ENCODE data around the gene KRTAP10-5. TPM values are rescaled to one million over a fixed set of nuclear protein-coding genes. Genes with fewer than 3 reads are reported as not detected.

KRTAP10-5 gene
- total RNA-seq, 3 donors from 2014 or later (not counting 1 experiment from before 2014, with no cell fraction given), result not detected

DNA sequence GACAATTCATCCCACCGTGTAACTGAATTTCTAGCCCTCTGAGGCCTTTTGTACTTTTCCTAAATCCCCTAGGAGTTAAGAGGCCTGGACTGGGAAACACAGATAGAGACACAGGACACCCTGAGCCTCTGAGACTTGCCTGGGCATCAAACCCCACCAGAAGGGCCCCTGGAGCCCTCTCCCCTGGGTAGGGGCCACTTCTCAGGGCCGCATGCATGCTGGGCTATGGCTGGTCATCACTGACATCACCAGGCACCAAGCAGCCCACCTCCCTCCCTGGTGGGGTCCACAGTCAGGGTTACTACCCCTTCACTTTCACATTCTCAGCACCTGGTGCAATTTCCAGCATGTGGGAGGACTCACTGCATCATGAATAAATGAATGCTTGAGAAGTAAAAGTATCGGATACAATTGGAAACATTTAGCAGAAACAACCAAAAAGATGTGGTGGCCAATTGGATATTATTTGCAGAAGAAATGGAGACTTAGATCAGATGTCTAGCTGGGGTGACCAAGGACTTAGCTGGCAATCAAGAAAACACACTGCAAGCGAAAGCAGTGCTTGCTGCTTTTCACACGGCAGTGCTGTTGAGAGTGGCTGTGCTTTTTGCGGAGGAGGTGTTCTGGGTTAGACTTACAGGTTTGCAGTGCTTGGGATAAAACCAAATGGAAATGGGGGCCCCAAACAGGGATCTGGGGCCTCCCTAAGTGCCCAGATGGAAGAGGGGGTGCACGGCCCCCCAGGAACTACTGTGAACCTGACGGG, 19.0 kb upstream of the KRTAP10-5 start:
- TF ChIP-seq CTCF (IDR thresholded peaks at IDR 0.05), result no peak
- intact Hi-C loops (cut with micrococcal nuclease), result no loop called here
- Histone ChIP-seq H3K9me3 (ENCODE audit: control insufficient read depth, insufficient read depth, low read length) (no peaks in the 10 kb centered on the region), H3K27me3 (ENCODE audit: control insufficient read depth, insufficient read depth, low read length) (no peaks in the 10 kb centered on the region), H3K4me1 (ENCODE audit: control insufficient read depth, insufficient read depth, low read length) (no peaks in the 10 kb centered on the region), H3K36me3 (ENCODE audit: control insufficient read depth, insufficient read depth, low read length) (no peaks in the 10 kb centered on the region), H3K27ac (ENCODE audit: low read length) (no peak overlapping the region), H3K4me3 (ENCODE audit: low read length) (no peak overlapping the region)
- H3K9me3 Mint-ChIP-seq, result peaks cover 2 to 3% of the 10 kb centered on the region in 2 donors
- H3K36me3 Mint-ChIP-seq, result no peaks in the 10 kb centered on the region
- DNase-seq (no peak), ATAC-seq (no peak)
- no peak overlapping the region for H3K4me3 Mint-ChIP-seq
- peaks cover 11 to 13% of the 10 kb centered on the region in 2 donors for H3K27me3 Mint-ChIP-seq (ENCODE audit: low read depth in 2 of 2)
- no peak overlapping the region for H3K27ac Mint-ChIP-seq
- no peaks in the 10 kb centered on the region for H3K4me1 Mint-ChIP-seq
- WGBS (ENCODE audit: insufficient coverage), result 83% methylated on average over 8 of the region's 8 CpGs

GRCh38 chr21:44598061-44598460, 17.7 kb upstream of the KRTAP10-5 start:
- Histone ChIP-seq H3K9me3 (ENCODE audit: control insufficient read depth, insufficient read depth, low read length) (no peaks in the 10 kb centered on the region), H3K27ac (ENCODE audit: low read length) (no peak overlapping the region), H3K4me1 (ENCODE audit: control insufficient read depth, insufficient read depth, low read length) (no peaks in the 10 kb centered on the region), H3K36me3 (ENCODE audit: control insufficient read depth, insufficient read depth, low read length) (no peaks in the 10 kb centered on the region), H3K4me3 (ENCODE audit: low read length) (no peak overlapping the region), H3K27me3 (ENCODE audit: control insufficient read depth, insufficient read depth, low read length) (no peaks in the 10 kb centered on the region)
- H3K27ac Mint-ChIP-seq, result no peak overlapping the region
- peaks cover 7 to 16% of the 10 kb centered on the region in 2 donors for H3K27me3 Mint-ChIP-seq (ENCODE audit: low read depth in 2 of 2)
- TF ChIP-seq CTCF (IDR thresholded peaks at IDR 0.05), result no peak
- WGBS (ENCODE audit: insufficient coverage), result 88% methylated on average over 11 of the region's 11 CpGs
- DNase-seq (no peak), ATAC-seq (no peak)
- H3K4me3 Mint-ChIP-seq, result no peak overlapping the region
- H3K9me3 Mint-ChIP-seq, result peaks cover 2 to 3% of the 10 kb centered on the region in 2 donors
- intact Hi-C loops (cut with micrococcal nuclease), result no loop called here
- H3K36me3 Mint-ChIP-seq, result no peaks in the 10 kb centered on the region
- H3K4me1 Mint-ChIP-seq, result no peaks in the 10 kb centered on the region

DNA sequence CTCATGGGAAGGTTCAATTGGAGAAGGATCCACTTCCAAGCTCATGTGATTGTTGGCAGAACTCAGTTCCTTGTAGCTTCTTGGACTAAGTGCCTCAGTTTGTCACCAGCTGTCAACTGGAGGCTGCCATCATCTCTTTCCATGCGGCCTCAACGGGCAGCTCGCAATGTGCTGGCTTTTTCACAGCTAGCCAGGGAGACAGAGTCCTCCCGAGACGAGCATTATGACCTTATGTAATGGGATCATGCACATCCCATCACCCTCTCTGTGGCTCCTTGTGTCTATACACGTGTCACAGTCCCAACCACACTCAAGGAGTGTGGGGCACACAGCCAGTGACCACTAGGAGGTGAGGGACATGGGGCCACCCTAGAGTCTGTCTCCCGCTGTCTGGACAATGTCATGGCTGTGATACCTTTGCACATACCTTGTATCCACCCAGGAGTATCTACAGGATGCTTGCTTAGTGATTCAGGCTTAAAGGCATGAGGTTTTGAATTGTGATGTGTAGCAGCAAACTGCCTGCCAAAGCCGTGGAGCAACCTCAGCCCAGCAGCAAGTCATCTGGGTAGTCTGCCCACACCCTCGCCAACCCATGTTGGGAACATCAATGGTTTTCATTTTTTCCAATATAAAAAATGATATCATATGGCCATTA, 15.8 kb upstream of the KRTAP10-5 start:
- H3K27ac Mint-ChIP-seq, result no peak overlapping the region
- Histone ChIP-seq H3K36me3 (ENCODE audit: control insufficient read depth, insufficient read depth, low read length) (no peaks in the 10 kb centered on the region), H3K4me3 (ENCODE audit: low read length) (no peak overlapping the region), H3K27me3 (ENCODE audit: control insufficient read depth, insufficient read depth, low read length) (no peaks in the 10 kb centered on the region), H3K4me1 (ENCODE audit: control insufficient read depth, insufficient read depth, low read length) (no peaks in the 10 kb centered on the region), H3K9me3 (ENCODE audit: control insufficient read depth, insufficient read depth, low read length) (no peaks in the 10 kb centered on the region), H3K27ac (ENCODE audit: low read length) (no peak overlapping the region)
- ATAC-seq (no peak), DNase-seq (no peak)
- TF ChIP-seq CTCF (IDR thresholded peaks at IDR 0.05), result no peak
- 88% methylated on average over 9 of the region's 9 CpGs for WGBS (ENCODE audit: insufficient coverage)
- no peaks in the 10 kb centered on the region for H3K36me3 Mint-ChIP-seq
- intact Hi-C loops (cut with micrococcal nuclease), result no loop called here
- no peak overlapping the region for H3K4me3 Mint-ChIP-seq
- peaks cover 13 to 17% of the 10 kb centered on the region in 2 donors for H3K27me3 Mint-ChIP-seq (ENCODE audit: low read depth in 2 of 2)
- H3K4me1 Mint-ChIP-seq, result peaks cover 0 to 5% of the 10 kb centered on the region in 2 donors
- peaks cover 2 to 3% of the 10 kb centered on the region in 2 donors for H3K9me3 Mint-ChIP-seq
